HepG2 (cell line): ENCODE data around the gene SUN5.

Experiments
- BRD4 ChIP-seq: sonication (generic); formaldehyde crosslinking; IDR thresholded peaks from 2 replicates; pipeline ENCODE4 v1.4.0; 2020; ENCODE audit warnings: missing genetic modification reagents
- BRF2 ChIP-seq: sonication (generic); formaldehyde crosslinking; IDR thresholded peaks from 2 replicates; pipeline ENCODE4 v1.8.1; 2022; ENCODE audit warnings: mild to moderate bottlenecking, missing genetic modification reagents
- CCDC6 ChIP-seq: sonication (generic); formaldehyde crosslinking; IDR thresholded peaks from 2 replicates; pipeline ENCODE4 v1.8.1; 2022; ENCODE audit warnings: mild to moderate bottlenecking, missing genetic modification reagents, moderate library complexity
- CTCF ChIP-seq: sonication (generic); formaldehyde crosslinking; IDR thresholded peaks from 2 replicates; pipeline ENCODE4 v1.5.0; 2020; ENCODE audit warnings: mild to moderate bottlenecking, missing genetic modification reagents, moderate library complexity
- HMG20B ChIP-seq: conservative IDR thresholded peaks from 2 replicates; pipeline ENCODE4 v1.6.1; 2016; ENCODE audit warnings: missing genetic modification reagents, missing compliant biosample characterization
- POLR2AphosphoS5 ChIP-seq: IDR thresholded peaks from 2 replicates; pipeline ENCODE4 v1.6.1; 2012; ENCODE audit warnings: low read depth, low read length
- RFX1 ChIP-seq: fragments of 450-650 bp; IDR thresholded peaks from 2 replicates; pipeline ENCODE4 v1.6.1; 2017
- SIN3B ChIP-seq: fragments of 150-350 bp; IDR thresholded peaks from 2 replicates; pipeline ENCODE4 v1.6.1; 2014; ENCODE audit warnings: low read length
- SP2 ChIP-seq: sonication (generic); formaldehyde crosslinking; IDR thresholded peaks from 2 replicates; pipeline ENCODE4 v1.5.1; 2020; ENCODE audit warnings: mild to moderate bottlenecking, missing genetic modification reagents
- ZNF589 ChIP-seq: sonication (generic); formaldehyde crosslinking; conservative IDR thresholded peaks from 2 replicates; pipeline ENCODE4 v1.8.0; 2022; ENCODE audit warnings: mild to moderate bottlenecking, moderate library complexity, missing genetic modification reagents
- TF ChIP-seq, protein P1 (sequence below): sonication (generic); formaldehyde crosslinking; IDR thresholded peaks from 2 replicates; pipeline ENCODE4 v1.5.0; 2020; ENCODE audit warnings: missing genetic modification reagents
- TF ChIP-seq, protein P2 (sequence below): sonication (generic); formaldehyde crosslinking; IDR thresholded peaks from 2 replicates; pipeline ENCODE4 v1.8.1; 2023; ENCODE audit warnings: mild to moderate bottlenecking, inconsistent platforms, moderate library complexity, missing genetic modification reagents, borderline replicate concordance

GRCh38 chr20:33012327-33013189 is 8.3 kb upstream of the SUN5 start:
- TF ChIP-seq CTCF (no peak), RFX1 (no peak), BRF2 (CRISPR knock-in tag) (no peak), POLR2AphosphoS5 (no peak; the same call in none of the 2 replicates), SIN3B (no peak), SP2 (CRISPR knock-in tag) (no peak), HMG20B (CRISPR knock-in tag) (no peak), BRD4 (no peak), ZNF589 (CRISPR knock-in tag) (no peak), CCDC6 (CRISPR knock-in tag) (no peak)
- TF ChIP-seq, protein P1, sequence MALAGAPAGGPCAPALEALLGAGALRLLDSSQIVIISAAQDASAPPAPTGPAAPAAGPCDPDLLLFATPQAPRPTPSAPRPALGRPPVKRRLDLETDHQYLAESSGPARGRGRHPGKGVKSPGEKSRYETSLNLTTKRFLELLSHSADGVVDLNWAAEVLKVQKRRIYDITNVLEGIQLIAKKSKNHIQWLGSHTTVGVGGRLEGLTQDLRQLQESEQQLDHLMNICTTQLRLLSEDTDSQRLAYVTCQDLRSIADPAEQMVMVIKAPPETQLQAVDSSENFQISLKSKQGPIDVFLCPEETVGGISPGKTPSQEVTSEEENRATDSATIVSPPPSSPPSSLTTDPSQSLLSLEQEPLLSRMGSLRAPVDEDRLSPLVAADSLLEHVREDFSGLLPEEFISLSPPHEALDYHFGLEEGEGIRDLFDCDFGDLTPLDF = no peak
- TF ChIP-seq, protein P2, sequence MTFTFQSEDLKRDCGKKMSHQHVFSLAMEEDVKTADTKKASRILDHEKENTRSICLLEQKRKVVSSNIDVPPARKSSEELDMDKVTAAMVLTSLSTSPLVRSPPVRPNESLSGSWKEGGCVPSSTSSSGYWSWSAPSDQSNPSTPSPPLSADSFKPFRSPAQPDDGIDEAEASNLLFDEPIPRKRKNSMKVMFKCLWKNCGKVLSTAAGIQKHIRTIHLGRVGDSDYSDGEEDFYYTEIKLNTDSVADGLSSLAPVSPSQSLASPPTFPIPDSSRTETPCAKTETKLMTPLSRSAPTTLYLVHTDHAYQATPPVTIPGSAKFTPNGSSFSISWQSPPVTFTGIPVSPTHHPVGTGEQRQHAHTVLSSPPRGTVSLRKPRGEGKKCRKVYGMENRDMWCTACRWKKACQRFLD = no peak
